ENCODE data around the gene KLHL29.

KLHL29 gene

GRCh38 chr2:23414871-23415270 lies 29.9 kb downstream of the KLHL29 start:
- TF ChIP-seq CTCF (IDR thresholded peaks at IDR 0.05; ENCODE audit: low read depth, low read length): peak; percentile 45
- no peak for TF ChIP-seq MAX (IDR thresholded peaks at IDR 0.05; ENCODE audit: low read depth, low read length)
- TF ChIP-seq MYC (IDR thresholded peaks at IDR 0.05; ENCODE audit: low read depth, low read length): no peak
- no peak for TF ChIP-seq POLR2A (IDR thresholded peaks at IDR 0.05; ENCODE audit: extremely low read depth, insufficient read length)

GRCh38 chr2:23417310-23417709 lies 32.3 kb downstream of the KLHL29 start:
- DNase-seq (ENCODE audit: low read depth): no peak
- no peak overlapping the region for H3K4me3 ChIP-seq (ENCODE audit: low read depth, low read length)
- TF ChIP-seq MYC (IDR thresholded peaks at IDR 0.05; ENCODE audit: low read depth, low read length) (no peak), POLR2A (IDR thresholded peaks at IDR 0.05; ENCODE audit: extremely low read depth, insufficient read length) (no peak), CTCF (IDR thresholded peaks at IDR 0.05; ENCODE audit: low read depth, low read length) (no peak), MAX (IDR thresholded peaks at IDR 0.05; ENCODE audit: low read depth, low read length) (no peak)

More at GRCh38 chr2:23414871-23415270, 29.9 kb downstream of the KLHL29 start:
- DNase-seq (ENCODE audit: low read depth): peak; percentile 38
- H3K4me3 ChIP-seq (ENCODE audit: low read depth, low read length): no peak overlapping the region

- no peak overlapping the region for H3K4me3 ChIP-seq (ENCODE audit: low read depth, low read length)
- no peak for TF ChIP-seq POLR2A (IDR thresholded peaks at IDR 0.05; ENCODE audit: extremely low read depth, insufficient read length)
- no peak for TF ChIP-seq MYC (IDR thresholded peaks at IDR 0.05; ENCODE audit: low read depth, low read length)
- TF ChIP-seq CTCF (IDR thresholded peaks at IDR 0.05; ENCODE audit: low read depth, low read length): no peak
- no peak for TF ChIP-seq MAX (IDR thresholded peaks at IDR 0.05; ENCODE audit: low read depth, low read length)
- DNase-seq (ENCODE audit: low read depth): no peak
These were observed 33.1 kb downstream of the KLHL29 start for GRCh38 chr2:23418056-23418455.

GRCh38 chr2:23418461-23418911 lies 33.5 kb downstream of the KLHL29 start:
- TF ChIP-seq POLR2A (IDR thresholded peaks at IDR 0.05; ENCODE audit: extremely low read depth, insufficient read length): no peak
- no peak for TF ChIP-seq CTCF (IDR thresholded peaks at IDR 0.05; ENCODE audit: low read depth, low read length)
- TF ChIP-seq MYC (IDR thresholded peaks at IDR 0.05; ENCODE audit: low read depth, low read length): no peak
- TF ChIP-seq MAX (IDR thresholded peaks at IDR 0.05; ENCODE audit: low read depth, low read length): no peak
- no peak overlapping the region for H3K4me3 ChIP-seq (ENCODE audit: low read depth, low read length)
- no peak for DNase-seq (ENCODE audit: low read depth)

GRCh38 chr2:23419171-23420090 lies 34.5 kb downstream of the KLHL29 start:
- no peak for TF ChIP-seq POLR2A (IDR thresholded peaks at IDR 0.05; ENCODE audit: extremely low read depth, insufficient read length)
- TF ChIP-seq MAX (IDR thresholded peaks at IDR 0.05; ENCODE audit: low read depth, low read length): no peak
- no peak for TF ChIP-seq CTCF (IDR thresholded peaks at IDR 0.05; ENCODE audit: low read depth, low read length)
- no peak for TF ChIP-seq MYC (IDR thresholded peaks at IDR 0.05; ENCODE audit: low read depth, low read length)
- H3K4me3 ChIP-seq (ENCODE audit: low read depth, low read length): no peak overlapping the region
- no peak for DNase-seq (ENCODE audit: low read depth)

All from NB4 (cell line).